Muscle of leg (tissue), 11 donors: Measurements from ENCODE around the gene SLC49A3. TPM values are rescaled to one million over a fixed set of nuclear protein-coding genes. Genes with fewer than 3 reads are reported as not detected.

Source experiments
- DNase-seq: peaks from one replicate; pipeline ENCODE4 v3.0.0; 2013
- H3K27ac ChIP-seq: one replicate; pipeline ENCODE4 v1.5.1; 2013; ENCODE audit warnings: mild to moderate bottlenecking, low read length, control low read depth
- H3K27me3 ChIP-seq: one replicate; pipeline ENCODE4 v1.6.1; 2013; ENCODE audit warnings: low read length; ENCODE audit not compliant: control insufficient read depth, insufficient read depth
- H3K36me3 ChIP-seq: one replicate; pipeline ENCODE4 v1.6.1; 2013; ENCODE audit warnings: low read length; ENCODE audit not compliant: control insufficient read depth, insufficient read depth
- H3K4me1 ChIP-seq: one replicate; pipeline ENCODE4 v1.6.1; 2013; ENCODE audit warnings: low read length; ENCODE audit not compliant: control insufficient read depth, insufficient read depth
- H3K4me3 ChIP-seq: one replicate; pipeline ENCODE4 v1.5.1; 2013; ENCODE audit warnings: low read length, control low read depth
- H3K9me3 ChIP-seq: replicated peaks from 2 replicates; pipeline ENCODE4 v1.6.1; 2013; ENCODE audit warnings: low read depth, low read length; ENCODE audit not compliant: control insufficient read depth
- WGBS: methylation state at CpG from one replicate; pipeline ENCODE4 v1.1.5; 2013; ENCODE audit warnings: missing lambda C conversion rate; ENCODE audit not compliant: insufficient coverage; 5-methylcytosine and 5-hydroxymethylcytosine counted together
- polyA plus RNA-seq, 8 donors: library from polyadenylated mRNA; unstranded; fragments of 120-200 nt; gene quantifications; one replicate each; pipeline versions ENCODE4 v1.2.1 to v1.2.3, GENCODE V29; 2013; ENCODE audit warnings: inconsistent platforms in 1 of 8, low replicate concordance in 1 of 8; ENCODE audit not compliant: insufficient read length in 8 of 8, insufficient read depth in 1 of 8
- total RNA-seq: library from RNA; stranded (reverse); fragments of 120-200 nt; gene quantifications from one replicate; pipeline ENCODE4 v1.2.4, GENCODE V29; 2013

Gene SLC49A3
- total and polyA plus RNA-seq, 9 donors: 2.9 to 26.4 (median 17.7) TPM

GRCh38 chr4:681736-682451 lies 7.1 kb downstream of the SLC49A3 start:
- no peaks in the 10 kb centered on the region for H3K9me3 ChIP-seq
- WGBS: 67% methylated on average over 41 of the region's 58 CpGs
- DNase-seq: peak; percentile 47
- H3K27me3 ChIP-seq: no peaks in the 10 kb centered on the region
- peaks cover 88% of the 10 kb centered on the region for H3K4me1 ChIP-seq
- no peak overlapping the region for H3K4me3 ChIP-seq
- H3K27ac ChIP-seq: no peak overlapping the region
- H3K36me3 ChIP-seq: peaks cover 18% of the 10 kb centered on the region

DNA sequence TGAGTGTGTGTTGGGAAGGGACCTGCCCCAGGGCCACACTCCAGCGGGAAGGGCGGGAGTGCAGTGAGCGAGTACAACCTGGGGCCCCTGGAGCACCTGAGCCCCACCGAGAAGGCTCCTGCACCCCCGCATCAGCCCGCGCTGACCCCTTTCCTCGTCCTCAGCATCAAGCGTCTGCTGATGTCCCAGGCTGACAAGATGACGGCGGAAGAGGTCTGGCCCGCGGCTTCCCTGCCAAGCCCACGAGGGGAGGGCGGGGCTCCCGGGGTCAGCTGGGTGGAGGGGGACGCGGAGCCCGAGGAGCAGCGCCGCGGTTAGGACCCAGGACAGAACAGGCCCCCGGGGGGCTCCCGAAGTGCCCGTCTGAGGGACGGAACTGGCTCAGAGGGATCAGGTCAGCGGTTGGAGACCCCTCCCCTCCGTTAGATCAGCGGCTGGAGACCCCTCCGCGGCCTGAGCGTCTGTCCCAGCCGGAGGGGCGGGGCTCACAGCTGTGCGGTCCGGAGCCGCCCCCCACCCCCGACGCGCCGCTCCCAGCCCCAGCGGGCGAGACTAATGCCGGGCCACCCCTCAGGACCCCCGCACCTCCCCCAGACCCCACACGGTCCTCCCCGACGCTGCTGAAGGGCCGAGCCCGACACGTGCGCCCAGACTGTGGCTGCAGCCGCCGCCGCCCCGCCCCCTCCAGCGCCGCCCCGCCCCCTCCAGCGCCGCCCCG lies 7.9 kb downstream of the SLC49A3 start:
- Histone ChIP-seq H3K9me3 (no peaks in the 10 kb centered on the region), H3K27ac (peak overlapping the region; percentile 65), H3K27me3 (no peaks in the 10 kb centered on the region), H3K4me3 (peak overlapping the region; percentile 44), H3K4me1 (peaks cover 87% of the 10 kb centered on the region), H3K36me3 (peaks cover 18% of the 10 kb centered on the region)
- 1% methylated on average over 40 of the region's 62 CpGs for WGBS
- DNase-seq: peak; percentile 87

- WGBS: 45% methylated on average over 10 of the region's 17 CpGs
- Histone ChIP-seq H3K4me3 (peak overlapping the region; percentile 44), H3K27ac (peak overlapping the region; percentile 90), H3K27me3 (no peaks in the 10 kb centered on the region), H3K36me3 (peaks cover 18% of the 10 kb centered on the region), H3K4me1 (peaks cover 88% of the 10 kb centered on the region), H3K9me3 (no peaks in the 10 kb centered on the region)
- DNase-seq: peak; percentile 43
These were observed 8.4 kb downstream of the SLC49A3 start for GRCh38 chr4:680551-680927.

DNA sequence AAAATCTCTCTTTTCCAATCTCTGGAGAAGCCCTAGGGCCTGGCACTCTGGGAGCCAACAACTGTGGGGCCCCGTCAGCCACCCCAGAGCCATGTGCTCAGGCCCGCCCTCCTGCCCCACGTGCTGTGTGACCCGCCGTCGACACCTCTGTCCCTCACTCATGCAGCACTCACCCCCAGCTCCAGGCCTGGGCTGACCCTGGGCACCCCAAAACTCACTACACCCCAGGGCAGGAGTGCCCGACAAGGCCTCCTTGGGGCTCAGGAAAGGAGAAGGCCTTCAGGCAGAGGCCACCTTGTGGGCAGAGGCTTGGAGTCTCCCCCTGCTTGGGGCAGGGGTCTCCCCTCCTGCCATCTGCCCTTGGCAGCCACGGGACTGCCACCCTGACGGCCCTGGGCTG lies 8.9 kb downstream of the SLC49A3 start:
- Histone ChIP-seq H3K9me3 (no peaks in the 10 kb centered on the region), H3K4me3 (peak overlapping the region; percentile 44), H3K4me1 (peaks cover 92% of the 10 kb centered on the region), H3K36me3 (peaks cover 18% of the 10 kb centered on the region), H3K27ac (peak overlapping the region; percentile 90), H3K27me3 (no peaks in the 10 kb centered on the region)
- no peak for DNase-seq
- 87% methylated on average over 9 of the region's 9 CpGs for WGBS

DNA sequence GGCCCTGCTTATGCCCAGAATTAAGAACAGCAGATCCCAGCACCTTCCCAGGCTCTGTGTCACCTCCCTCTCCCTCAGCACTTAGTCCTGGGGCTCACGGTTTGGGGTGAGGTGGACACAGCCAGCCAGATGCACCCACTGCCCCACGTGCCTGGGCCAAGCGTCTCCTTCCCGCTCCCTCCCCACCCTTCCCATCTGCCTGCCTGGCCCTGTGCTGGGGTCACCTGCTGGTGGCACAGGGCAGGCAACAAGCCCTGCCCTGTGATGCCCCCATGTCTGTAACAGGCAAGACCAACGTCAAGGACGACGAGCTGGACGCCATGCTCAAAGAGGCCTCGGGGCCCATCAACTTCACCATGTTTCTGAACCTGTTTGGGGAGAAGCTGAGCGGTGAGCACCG lies 9.3 kb downstream of the SLC49A3 start:
- WGBS: 83% methylated on average over 11 of the region's 11 CpGs
- peaks cover 92% of the 10 kb centered on the region for H3K4me1 ChIP-seq
- H3K4me3 ChIP-seq: peak overlapping the region; percentile 44
- no peak for DNase-seq
- peak overlapping the region; percentile 90 for H3K27ac ChIP-seq
- no peaks in the 10 kb centered on the region for H3K9me3 ChIP-seq
- H3K27me3 ChIP-seq: no peaks in the 10 kb centered on the region
- peaks cover 18% of the 10 kb centered on the region for H3K36me3 ChIP-seq

- no peak for DNase-seq
- H3K36me3 ChIP-seq: peaks cover 18% of the 10 kb centered on the region
- no peaks in the 10 kb centered on the region for H3K9me3 ChIP-seq
- H3K27me3 ChIP-seq: no peaks in the 10 kb centered on the region
- peaks cover 87% of the 10 kb centered on the region for H3K4me1 ChIP-seq
- 82% methylated on average over 10 of the region's 13 CpGs for WGBS
- H3K27ac ChIP-seq: peak overlapping the region; percentile 90
- peak overlapping the region; percentile 44 for H3K4me3 ChIP-seq
These were observed 9.9 kb downstream of the SLC49A3 start for GRCh38 chr4:679104-679481.

DNA sequence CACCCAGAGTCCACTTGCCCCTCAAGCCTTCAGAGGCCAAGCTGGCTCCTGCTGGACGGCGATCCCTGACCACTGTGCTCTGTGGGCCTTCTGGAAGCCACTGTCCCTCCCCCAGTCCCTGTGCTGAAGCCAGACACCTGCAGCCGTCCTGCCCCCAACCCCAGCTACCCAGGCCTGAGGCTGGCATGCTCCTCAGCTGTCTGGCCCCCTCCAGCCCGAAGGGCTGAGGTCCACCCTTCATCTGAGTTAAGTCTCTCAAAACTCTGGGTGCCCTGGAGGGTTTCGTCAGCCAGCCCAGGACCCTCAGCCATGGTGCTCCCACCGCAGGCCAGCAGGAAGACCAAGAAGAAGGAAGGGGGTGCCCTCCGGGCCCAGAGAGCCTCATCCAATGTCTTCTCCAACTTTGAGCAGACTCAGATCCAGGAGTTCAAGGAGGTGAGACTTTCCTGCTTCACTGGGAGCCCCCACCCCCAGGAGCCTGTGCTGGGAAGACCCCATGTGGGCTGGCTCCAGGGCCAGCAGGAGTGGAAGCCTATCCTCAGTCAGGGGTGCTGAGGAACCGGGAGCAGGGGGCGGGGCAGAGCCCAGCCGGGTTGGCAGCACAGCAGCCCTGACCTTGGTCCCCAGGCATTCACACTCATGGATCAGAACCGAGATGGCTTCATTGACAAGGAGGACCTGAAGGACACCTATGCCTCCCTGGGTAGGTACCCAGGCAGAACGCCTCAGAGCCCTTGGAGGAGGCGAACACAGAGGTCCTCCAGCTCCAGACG lies 10.4 kb downstream of the SLC49A3 start:
- Histone ChIP-seq H3K27ac (peak overlapping the region; percentile 90), H3K27me3 (no peaks in the 10 kb centered on the region), H3K4me3 (peak overlapping the region; percentile 44), H3K36me3 (peaks cover 18% of the 10 kb centered on the region), H3K4me1 (peaks cover 81% of the 10 kb centered on the region), H3K9me3 (no peaks in the 10 kb centered on the region)
- no peak for DNase-seq
- 70% methylated on average over 12 of the region's 14 CpGs for WGBS

GRCh38 chr4:677431-678293 lies 11.3 kb downstream of the SLC49A3 start:
- 56% methylated on average over 11 of the region's 26 CpGs for WGBS
- Histone ChIP-seq H3K4me3 (peak overlapping the region; percentile 44), H3K27ac (peak overlapping the region; percentile 90), H3K36me3 (peaks cover 24% of the 10 kb centered on the region), H3K9me3 (no peaks in the 10 kb centered on the region), H3K4me1 (peaks cover 81% of the 10 kb centered on the region), H3K27me3 (no peaks in the 10 kb centered on the region)
- DNase-seq: peak; percentile 80

DNA sequence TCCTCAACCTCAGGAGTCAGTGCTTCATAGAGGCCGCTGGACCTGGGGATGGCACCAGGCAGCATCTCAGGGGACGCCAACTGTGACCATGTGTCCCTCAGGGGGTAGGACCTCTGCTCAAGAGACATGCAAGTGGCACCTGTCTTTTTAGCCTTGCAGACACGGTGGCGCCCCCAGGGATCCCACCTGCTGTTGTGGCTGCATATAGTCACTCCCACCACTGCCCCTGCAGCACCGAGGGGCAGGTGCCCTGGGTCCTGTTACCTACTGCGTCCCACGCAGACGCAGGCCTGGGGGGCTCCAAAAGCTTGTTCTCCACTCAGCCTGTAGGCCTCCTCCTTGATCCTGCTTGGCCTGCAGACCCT lies 12.1 kb downstream of the SLC49A3 start:
- H3K27ac ChIP-seq: peak overlapping the region; percentile 94
- H3K4me3 ChIP-seq: no peak overlapping the region
- peak; percentile 77 for DNase-seq
- H3K27me3 ChIP-seq: no peaks in the 10 kb centered on the region
- peaks cover 27% of the 10 kb centered on the region for H3K36me3 ChIP-seq
- peaks cover 73% of the 10 kb centered on the region for H3K4me1 ChIP-seq
- WGBS: 77% methylated on average over 8 of the region's 8 CpGs
- H3K9me3 ChIP-seq: no peaks in the 10 kb centered on the region
